B cell (primary cell): Measurements from ENCODE around the gene NPEPL1. TPM values are rescaled to one million over a fixed set of nuclear protein-coding genes. Genes with fewer than 3 reads are reported as not detected.

Source experiments
- ATAC-seq: fragments of 200-7000 bp; cut with Tn5 transposase; one replicate; pipeline ENCODE4 v1.10.0; 2021; ENCODE audit warnings: low read depth, mild to moderate bottlenecking, moderate number of reproducible peaks, moderate library complexity
- CTCF ChIA-PET: fragments of 350-600 bp; sonication (Branson Sonifier 250); formaldehyde crosslinking; loops from one replicate; lab custom pipeline; 2021; ENCODE audit warnings: antibody characterized with exemption, inconsistent platforms; lab: Charles Lee
- POLR2A ChIA-PET: fragments of 350-600 bp; sonication (Branson Sonifier 250); formaldehyde crosslinking; loops from one replicate; lab custom pipeline; 2021; ENCODE audit warnings: antibody characterized with exemption; lab: Charles Lee
- DNase-seq: peaks from one replicate; pipeline ENCODE4 v3.0.0; 2013
- H2AFZ ChIP-seq: 2 replicates; pipeline ENCODE4 v1.6.1; 2012; ENCODE audit warnings: mild to moderate bottlenecking, low read depth, low read length; ENCODE audit not compliant: insufficient read depth, poor library complexity, severe bottlenecking
- H3K27ac ChIP-seq, 2 donors: 1 replicate in 1 of 2; 2 replicates in 1 of 2; pipeline ENCODE4 v1.5.1; 2012 to 2013; ENCODE audit warnings: low read length in 2 of 2, mild to moderate bottlenecking in 2 of 2, moderate library complexity in 1 of 2
- H3K27me3 ChIP-seq, 4 experiments: fragments of 200-600 bp in 1 of 4; sonication (generic) in 1 of 4; replicated peaks in 1 of 4; 1 replicate in 2 of 4; 2 replicates in 2 of 4; pipeline versions ENCODE4 v1.6.1 to v1.7.0; 2013 to 2016; ENCODE audit warnings: low read length in 3 of 4, mild to moderate bottlenecking in 2 of 4, mixed read lengths in 1 of 4, moderate library complexity in 1 of 4; ENCODE audit not compliant: insufficient read depth in 4 of 4, control insufficient read depth in 3 of 4; ENCODE audit errors: control extremely low read depth in 1 of 4
- H3K36me3 ChIP-seq, 2 experiments: replicated peaks in 1 of 2; 1 replicate in 1 of 2; 2 replicates in 1 of 2; pipeline versions ENCODE4 v1.6.1 to v1.7.1; 2013; ENCODE audit warnings: low read length in 1 of 2; ENCODE audit not compliant: insufficient read depth in 2 of 2, control insufficient read depth in 1 of 2; ENCODE audit errors: control extremely low read depth in 1 of 2, extremely low read depth in 1 of 2
- H3K4me1 ChIP-seq, 2 donors: fragments of 200-600 bp in 1 of 2; sonication (generic) in 1 of 2; 1 replicate in 1 of 2; 2 replicates in 1 of 2; pipeline versions ENCODE4 v1.5.1 to v1.6.1; 2013 to 2017; ENCODE audit warnings: low read length in 2 of 2; ENCODE audit not compliant: control insufficient read depth in 2 of 2, insufficient read depth in 2 of 2
- H3K4me2 ChIP-seq: replicated peaks from 2 replicates; pipeline ENCODE3; 2012; ENCODE audit warnings: mild to moderate bottlenecking, low read depth, low read length; ENCODE audit not compliant: poor library complexity, severe bottlenecking
- H3K4me3 ChIP-seq, 5 experiments: fragments of 200-600 bp in 1 of 5; sonication (generic) in 1 of 5; 1 replicate in 3 of 5; 2 replicates in 2 of 5; pipeline versions ENCODE4 v1.5.1 to v1.7.0; 2011 to 2016; ENCODE audit warnings: low read length in 4 of 5, mild to moderate bottlenecking in 4 of 5, low read depth in 2 of 5, control low read depth in 1 of 5, moderate library complexity in 1 of 5; ENCODE audit not compliant: insufficient read depth in 1 of 5; ENCODE audit errors: control extremely low read depth in 1 of 5, extremely low read depth in 1 of 5
- H3K79me2 ChIP-seq: fragments of 200-600 bp; sonication (generic); one replicate; pipeline ENCODE4 v1.6.0; 2016; ENCODE audit warnings: low read length; ENCODE audit not compliant: control insufficient read depth, insufficient read depth
- H3K9ac ChIP-seq: fragments of 200-600 bp; sonication (generic); 2 replicates; pipeline ENCODE4 v1.6.1; 2017; ENCODE audit warnings: mild to moderate bottlenecking, low read length, moderate library complexity
- H3K9me3 ChIP-seq, 3 donors: one replicate each; pipeline versions ENCODE4 v1.6.1 to v1.7.1; 2013; ENCODE audit warnings: low read length in 2 of 3; ENCODE audit not compliant: control insufficient read depth in 2 of 3, insufficient read depth in 1 of 3; ENCODE audit errors: control extremely low read depth in 1 of 3
- H4K20me1 ChIP-seq: 2 replicates; pipeline ENCODE4 v1.6.0; 2012; ENCODE audit warnings: mild to moderate bottlenecking, low read length; ENCODE audit not compliant: insufficient read depth, control insufficient read depth, poor library complexity, severe bottlenecking
- H3K27ac Mint-ChIP-seq: one replicate; pipeline ENCODE4 v1.8.0; 2021; ENCODE audit warnings: mixed read lengths
- H3K27me3 Mint-ChIP-seq: one replicate; pipeline ENCODE4 v1.8.0; 2021; ENCODE audit warnings: mixed read lengths
- H3K4me1 Mint-ChIP-seq: one replicate; pipeline ENCODE4 v1.8.0; 2021; ENCODE audit warnings: mixed read lengths
- H3K4me3 Mint-ChIP-seq: one replicate; pipeline ENCODE4 v1.8.0; 2021; ENCODE audit warnings: mixed read lengths
- H3K9me3 Mint-ChIP-seq: one replicate; pipeline ENCODE4 v1.8.0; 2022; ENCODE audit warnings: mixed read lengths; ENCODE audit not compliant: insufficient read depth
- EZH2 ChIP-seq: IDR thresholded peaks from 2 replicates; pipeline ENCODE4 v1.6.1; 2012; ENCODE audit warnings: borderline replicate concordance, low read depth, mild to moderate bottlenecking, moderate library complexity, low read length; ENCODE audit not compliant: insufficient read depth, poor library complexity, severe bottlenecking
- WGBS: methylation state at CpG from one replicate; pipeline ENCODE4 v1.1.5; 2013; ENCODE audit warnings: missing lambda C conversion rate; ENCODE audit not compliant: insufficient coverage; 5-methylcytosine and 5-hydroxymethylcytosine counted together
- intact Hi-C: fragments of 100-400 bp; cut with micrococcal nuclease; formaldehyde crosslinking; loops from one replicate; pipeline ENCODE4 v1.10.0; 2022
- polyA plus RNA-seq: library from polyadenylated mRNA; depleted of rRNA; stranded (reverse); fragments of >200 nt; gene quantifications from 2 replicates; pipeline ENCODE4 v1.2.3, GENCODE V29; 2012
- total RNA-seq, 2 donors: library from RNA; stranded (reverse); fragments of 120-200 nt in 1 of 2; gene quantifications; 1 replicate in 1 of 2; 2 replicates in 1 of 2; pipeline versions ENCODE4 v1.2.3 to v1.2.4, GENCODE V29; 2013 to 2022
- TF ChIP-seq, protein P1 (sequence below): fragments of 200-600 bp; IDR thresholded peaks from one replicate; pipeline ENCODE4 v1.8.0; 2022; ENCODE audit warnings: antibody characterized with exemption, mild to moderate bottlenecking

NPEPL1 gene
- total and polyA plus RNA-seq, 2 donors (not counting 1 experiment from before 2014, with no cell fraction given): 34.3 to 45.1 TPM

DNA sequence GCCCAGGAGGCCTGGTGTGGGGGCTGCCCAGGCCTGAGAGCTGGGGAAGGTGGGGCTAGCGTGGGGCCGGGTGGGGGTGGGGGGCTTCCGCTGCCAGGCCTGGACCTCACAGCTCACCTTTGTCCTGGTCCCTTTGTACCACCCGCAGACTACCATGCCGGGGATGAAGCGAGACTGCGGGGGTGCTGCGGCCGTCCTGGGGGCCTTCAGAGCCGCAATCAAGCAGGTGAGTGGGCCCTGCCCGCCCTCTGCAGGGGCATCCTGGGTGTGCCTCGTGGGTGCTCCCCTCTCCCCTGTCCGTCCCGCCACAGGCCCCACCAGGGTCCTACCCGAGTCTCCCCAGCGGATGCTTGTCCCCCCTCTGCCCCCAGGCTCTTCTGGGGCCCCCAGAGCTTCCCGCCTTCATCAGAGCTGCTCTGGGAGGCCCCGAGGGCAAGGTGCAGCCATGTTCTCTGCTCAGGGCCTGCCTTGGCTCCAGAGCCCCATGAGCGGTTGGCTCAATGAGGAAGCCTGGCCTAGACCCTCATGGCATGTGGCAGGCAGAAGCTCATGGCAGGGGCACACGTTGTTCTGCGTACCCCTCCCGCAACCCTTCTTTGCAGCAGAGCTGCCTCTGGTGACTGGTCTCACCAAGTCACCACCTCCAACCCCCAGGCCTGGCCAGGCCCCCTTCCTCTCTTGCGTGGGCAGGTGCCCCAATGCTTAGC, 14.5 kb downstream of the NPEPL1 start:
- Histone ChIP-seq H3K79me2 (no peaks in the 10 kb centered on the region), H3K4me3 (no peak overlapping the region), H3K27me3 (no peaks in the 10 kb centered on the region), H3K4me2 (no peak overlapping the region), H3K36me3 (peaks cover 0 to 13% of the 10 kb centered on the region in 2 experiments), H3K27ac (no peak overlapping the region), H2AFZ (no peak overlapping the region), H3K9me3 (no peaks in the 10 kb centered on the region), H3K4me1 (no peaks in the 10 kb centered on the region), H4K20me1 (no peaks in the 10 kb centered on the region), H3K9ac (no peak overlapping the region)
- 97% methylated on average over 20 of the region's 23 CpGs for WGBS
- H3K9me3 Mint-ChIP-seq: no peaks in the 10 kb centered on the region
- H3K27me3 Mint-ChIP-seq: no peaks in the 10 kb centered on the region
- no peaks in the 10 kb centered on the region for H3K4me1 Mint-ChIP-seq
- ATAC-seq (no peak), DNase-seq (no peak)
- no peak for TF ChIP-seq EZH2
- TF ChIP-seq, protein P1, sequence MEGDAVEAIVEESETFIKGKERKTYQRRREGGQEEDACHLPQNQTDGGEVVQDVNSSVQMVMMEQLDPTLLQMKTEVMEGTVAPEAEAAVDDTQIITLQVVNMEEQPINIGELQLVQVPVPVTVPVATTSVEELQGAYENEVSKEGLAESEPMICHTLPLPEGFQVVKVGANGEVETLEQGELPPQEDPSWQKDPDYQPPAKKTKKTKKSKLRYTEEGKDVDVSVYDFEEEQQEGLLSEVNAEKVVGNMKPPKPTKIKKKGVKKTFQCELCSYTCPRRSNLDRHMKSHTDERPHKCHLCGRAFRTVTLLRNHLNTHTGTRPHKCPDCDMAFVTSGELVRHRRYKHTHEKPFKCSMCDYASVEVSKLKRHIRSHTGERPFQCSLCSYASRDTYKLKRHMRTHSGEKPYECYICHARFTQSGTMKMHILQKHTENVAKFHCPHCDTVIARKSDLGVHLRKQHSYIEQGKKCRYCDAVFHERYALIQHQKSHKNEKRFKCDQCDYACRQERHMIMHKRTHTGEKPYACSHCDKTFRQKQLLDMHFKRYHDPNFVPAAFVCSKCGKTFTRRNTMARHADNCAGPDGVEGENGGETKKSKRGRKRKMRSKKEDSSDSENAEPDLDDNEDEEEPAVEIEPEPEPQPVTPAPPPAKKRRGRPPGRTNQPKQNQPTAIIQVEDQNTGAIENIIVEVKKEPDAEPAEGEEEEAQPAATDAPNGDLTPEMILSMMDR: no peak
- intact Hi-C loops: no loop called here
- no peak overlapping the region for H3K4me3 Mint-ChIP-seq
- ChIA-PET CTCF (no interaction called here), POLR2A (no interaction called here)
- no peak overlapping the region for H3K27ac Mint-ChIP-seq

DNA sequence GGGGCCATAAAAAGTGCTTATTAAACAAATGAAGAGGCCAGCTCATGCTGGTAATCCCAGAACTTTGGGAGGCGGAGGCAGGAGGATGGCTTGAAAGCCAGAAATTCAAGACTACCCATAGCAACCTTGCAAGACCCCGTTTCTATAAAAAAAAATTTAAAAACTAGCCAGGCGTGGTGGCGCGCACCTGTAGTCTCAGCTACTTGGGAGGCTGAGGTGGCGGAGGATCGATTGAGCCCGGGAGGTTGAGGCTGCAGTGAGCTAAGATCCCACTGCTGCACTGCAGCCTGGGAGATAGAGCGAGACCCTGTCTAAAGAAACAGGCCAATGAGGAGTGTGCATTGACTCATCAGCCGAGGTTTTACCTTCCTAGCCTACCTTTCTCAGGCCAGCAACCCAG, 15.2 kb downstream of the NPEPL1 start:
- H3K79me2 ChIP-seq: no peaks in the 10 kb centered on the region
- intact Hi-C loops: no loop called here
- ATAC-seq (no peak), DNase-seq (no peak)
- no peaks in the 10 kb centered on the region for H3K27me3 Mint-ChIP-seq
- no peaks in the 10 kb centered on the region for H3K9me3 ChIP-seq
- H3K9me3 Mint-ChIP-seq: no peaks in the 10 kb centered on the region
- H3K4me3 Mint-ChIP-seq: no peak overlapping the region
- no peaks in the 10 kb centered on the region for H3K4me1 Mint-ChIP-seq
- no peak for TF ChIP-seq EZH2
- TF ChIP-seq, protein P1: no peak
- no peak overlapping the region for H3K27ac Mint-ChIP-seq
- H3K4me2 ChIP-seq: no peak overlapping the region
- no peaks in the 10 kb centered on the region for H3K4me1 ChIP-seq
- 100% methylated on average over 6 of the region's 10 CpGs for WGBS
- no peaks in the 10 kb centered on the region for H4K20me1 ChIP-seq
- no peak overlapping the region for H3K4me3 ChIP-seq
- peaks cover 0 to 11% of the 10 kb centered on the region in 2 experiments for H3K36me3 ChIP-seq
- H3K27me3 ChIP-seq: no peaks in the 10 kb centered on the region
- POLR2A ChIA-PET: no interaction called here
- H3K9ac ChIP-seq: no peak overlapping the region
- H2AFZ ChIP-seq: no peak overlapping the region
- no peak overlapping the region for H3K27ac ChIP-seq
- CTCF ChIA-PET: no interaction called here
